Measurements from ENCODE around the gene TMEM117. TPM values are rescaled to one million over a fixed set of nuclear protein-coding genes. Genes with fewer than 3 reads are reported as not detected.

Gene TMEM117
- total and polyA plus RNA-seq, 10 of the 15 experiments (the other 5 are each of a cell fraction or from before 2014, with no cell fraction given): 3.1 to 8.2 (median 6.1) TPM

DNA sequence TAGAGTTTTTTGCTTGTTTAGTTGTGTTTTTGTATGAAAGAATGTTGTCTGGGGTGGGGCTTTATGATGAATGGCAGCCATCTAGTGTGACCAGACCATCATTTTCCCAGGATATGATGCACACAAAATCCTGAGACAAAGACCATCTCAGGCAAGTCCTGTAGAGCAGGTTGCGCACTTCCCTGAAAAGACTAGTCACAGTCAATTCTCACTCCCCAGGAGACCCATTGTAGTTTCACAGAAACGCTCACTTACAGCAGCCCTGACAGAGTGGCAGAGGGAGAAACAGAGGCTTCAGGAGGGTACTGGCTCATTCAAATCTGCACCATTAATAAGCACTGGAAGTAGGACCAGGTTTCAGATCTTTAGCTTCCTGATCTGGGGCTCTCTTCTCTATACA is 183.2 kb downstream of the TMEM117 start (continued):
- TF ChIP-seq, protein P1, sequence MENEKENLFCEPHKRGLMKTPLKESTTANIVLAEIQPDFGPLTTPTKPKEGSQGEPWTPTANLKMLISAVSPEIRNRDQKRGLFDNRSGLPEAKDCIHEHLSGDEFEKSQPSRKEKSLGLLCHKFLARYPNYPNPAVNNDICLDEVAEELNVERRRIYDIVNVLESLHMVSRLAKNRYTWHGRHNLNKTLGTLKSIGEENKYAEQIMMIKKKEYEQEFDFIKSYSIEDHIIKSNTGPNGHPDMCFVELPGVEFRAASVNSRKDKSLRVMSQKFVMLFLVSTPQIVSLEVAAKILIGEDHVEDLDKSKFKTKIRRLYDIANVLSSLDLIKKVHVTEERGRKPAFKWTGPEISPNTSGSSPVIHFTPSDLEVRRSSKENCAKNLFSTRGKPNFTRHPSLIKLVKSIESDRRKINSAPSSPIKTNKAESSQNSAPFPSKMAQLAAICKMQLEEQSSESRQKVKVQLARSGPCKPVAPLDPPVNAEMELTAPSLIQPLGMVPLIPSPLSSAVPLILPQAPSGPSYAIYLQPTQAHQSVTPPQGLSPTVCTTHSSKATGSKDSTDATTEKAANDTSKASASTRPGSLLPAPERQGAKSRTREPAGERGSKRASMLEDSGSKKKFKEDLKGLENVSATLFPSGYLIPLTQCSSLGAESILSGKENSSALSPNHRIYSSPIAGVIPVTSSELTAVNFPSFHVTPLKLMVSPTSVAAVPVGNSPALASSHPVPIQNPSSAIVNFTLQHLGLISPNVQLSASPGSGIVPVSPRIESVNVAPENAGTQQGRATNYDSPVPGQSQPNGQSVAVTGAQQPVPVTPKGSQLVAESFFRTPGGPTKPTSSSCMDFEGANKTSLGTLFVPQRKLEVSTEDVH (IDR thresholded peaks at IDR 0.05; ENCODE audit: low read depth, partially characterized antibody): no peak
- TF ChIP-seq, protein P2, sequence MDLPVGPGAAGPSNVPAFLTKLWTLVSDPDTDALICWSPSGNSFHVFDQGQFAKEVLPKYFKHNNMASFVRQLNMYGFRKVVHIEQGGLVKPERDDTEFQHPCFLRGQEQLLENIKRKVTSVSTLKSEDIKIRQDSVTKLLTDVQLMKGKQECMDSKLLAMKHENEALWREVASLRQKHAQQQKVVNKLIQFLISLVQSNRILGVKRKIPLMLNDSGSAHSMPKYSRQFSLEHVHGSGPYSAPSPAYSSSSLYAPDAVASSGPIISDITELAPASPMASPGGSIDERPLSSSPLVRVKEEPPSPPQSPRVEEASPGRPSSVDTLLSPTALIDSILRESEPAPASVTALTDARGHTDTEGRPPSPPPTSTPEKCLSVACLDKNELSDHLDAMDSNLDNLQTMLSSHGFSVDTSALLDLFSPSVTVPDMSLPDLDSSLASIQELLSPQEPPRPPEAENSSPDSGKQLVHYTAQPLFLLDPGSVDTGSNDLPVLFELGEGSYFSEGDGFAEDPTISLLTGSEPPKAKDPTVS (IDR thresholded peaks at IDR 0.05; ENCODE audit: low read depth, low read length): no peak
- no peak for TF ChIP-seq RBBP5 (conservative IDR thresholded peaks at IDR 0.05)
- no peak for TF ChIP-seq ZBED1 (IDR thresholded peaks at IDR 0.05; ENCODE audit: borderline replicate concordance)
- TF ChIP-seq WRNIP1 (IDR thresholded peaks at IDR 0.05; ENCODE audit: borderline replicate concordance, low read depth, low read length): no peak
- TF ChIP-seq FOXK2 (IDR thresholded peaks at IDR 0.05): no peak
- no peak for TF ChIP-seq NR2C2 (IDR thresholded peaks at IDR 0.05; ENCODE audit: borderline replicate concordance, control insufficient read depth, insufficient read length, low read depth)

DNA sequence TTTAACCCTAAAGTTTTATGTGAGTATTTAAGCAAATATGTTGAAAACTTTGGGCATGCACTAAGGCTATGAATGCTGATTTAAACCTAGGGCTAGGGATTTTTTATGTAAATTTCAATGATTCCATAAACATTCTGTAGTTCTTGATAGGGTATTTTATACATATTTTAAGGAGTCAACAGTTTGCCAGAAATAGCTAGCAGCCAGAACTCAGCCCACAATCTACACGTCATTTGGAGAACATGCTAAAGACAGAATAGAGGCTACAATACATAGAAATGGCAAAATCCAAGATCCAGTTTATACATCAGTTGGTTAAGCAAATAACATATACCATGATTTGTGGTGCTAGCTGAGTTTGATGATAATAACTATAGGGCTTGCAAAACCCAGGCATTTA is 184.7 kb downstream of the TMEM117 start:
- Histone ChIP-seq H3K9ac (ENCODE audit: control insufficient read depth, insufficient read depth, low read length) (no peak overlapping the region), H3K27me3 (replicated peaks in 1 of 2; ENCODE audit: control insufficient read depth in 2 of 2, insufficient read depth in 2 of 2, low read length in 1 of 2) (no peaks in the 10 kb centered on the region), H3K4me3 (no peak overlapping the region), H3K36me3 (ENCODE audit: control insufficient read depth in 2 of 2, insufficient read depth in 2 of 2, low read length in 1 of 2) (no peaks in the 10 kb centered on the region), H3K79me2 (ENCODE audit: control insufficient read depth, insufficient read depth, low read length) (no peaks in the 10 kb centered on the region), H3K9me3 (replicated peaks; ENCODE audit: control insufficient read depth, insufficient read depth, low read length) (no peaks in the 10 kb centered on the region; the same call in 2 of the 3 replicates), H3K27ac (ENCODE audit: control insufficient read depth, insufficient read depth) (no peak overlapping the region), H3K4me2 (ENCODE audit: control insufficient read depth, insufficient read depth) (no peak overlapping the region), H4K20me1 (ENCODE audit: control insufficient read depth, insufficient read depth) (no peaks in the 10 kb centered on the region), H2AFZ (ENCODE audit: control insufficient read depth, low read depth, low read length) (no peak overlapping the region), H3K4me1 (ENCODE audit: control insufficient read depth, insufficient read depth, low read length) (peaks cover 6% of the 10 kb centered on the region)
- no peak for ATAC-seq
- CTCF ChIA-PET: interaction anchor here (0.8 to 1.4 kb wide), 4 partner anchors 20 to 910 kb away, joined by 3 to 4 read pairs (median 4); no protein-coding TSS in a partner anchor
- 86% methylated on average over 1 of the region's 1 CpG for WGBS (ENCODE audit: insufficient coverage, insufficient replicate concordance, low lambda C conversion rate, missing lambda C conversion rate)
- FAIRE-seq: no peak
- intact Hi-C loops (cut with micrococcal nuclease; ENCODE audit: unreplicated experiment) (no loop called here), in situ Hi-C loops (cut with MboI) (no loop called here)
- SMC1A ChIA-PET (ENCODE audit: uncharacterized antibody, unreplicated experiment): interaction anchor here (1.1 to 1.2 kb wide), 3 partner anchors 8 to 376 kb away, joined by 3 to 4 read pairs (median 3); no protein-coding TSS in a partner anchor
- DNase-seq (ENCODE audit: low read depth, low spot score): no peak
- TF ChIP-seq, protein P3, sequence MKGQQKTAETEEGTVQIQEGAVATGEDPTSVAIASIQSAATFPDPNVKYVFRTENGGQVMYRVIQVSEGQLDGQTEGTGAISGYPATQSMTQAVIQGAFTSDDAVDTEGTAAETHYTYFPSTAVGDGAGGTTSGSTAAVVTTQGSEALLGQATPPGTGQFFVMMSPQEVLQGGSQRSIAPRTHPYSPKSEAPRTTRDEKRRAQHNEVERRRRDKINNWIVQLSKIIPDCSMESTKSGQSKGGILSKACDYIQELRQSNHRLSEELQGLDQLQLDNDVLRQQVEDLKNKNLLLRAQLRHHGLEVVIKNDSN (IDR thresholded peaks at IDR 0.05; ENCODE audit: borderline replicate concordance, extremely low read length, insufficient read depth, low read depth, low read length): no peak
- TF ChIP-seq, protein P4, sequence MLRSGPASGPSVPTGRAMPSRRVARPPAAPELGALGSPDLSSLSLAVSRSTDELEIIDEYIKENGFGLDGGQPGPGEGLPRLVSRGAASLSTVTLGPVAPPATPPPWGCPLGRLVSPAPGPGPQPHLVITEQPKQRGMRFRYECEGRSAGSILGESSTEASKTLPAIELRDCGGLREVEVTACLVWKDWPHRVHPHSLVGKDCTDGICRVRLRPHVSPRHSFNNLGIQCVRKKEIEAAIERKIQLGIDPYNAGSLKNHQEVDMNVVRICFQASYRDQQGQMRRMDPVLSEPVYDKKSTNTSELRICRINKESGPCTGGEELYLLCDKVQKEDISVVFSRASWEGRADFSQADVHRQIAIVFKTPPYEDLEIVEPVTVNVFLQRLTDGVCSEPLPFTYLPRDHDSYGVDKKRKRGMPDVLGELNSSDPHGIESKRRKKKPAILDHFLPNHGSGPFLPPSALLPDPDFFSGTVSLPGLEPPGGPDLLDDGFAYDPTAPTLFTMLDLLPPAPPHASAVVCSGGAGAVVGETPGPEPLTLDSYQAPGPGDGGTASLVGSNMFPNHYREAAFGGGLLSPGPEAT (IDR thresholded peaks at IDR 0.05; ENCODE audit: low read depth): no peak
- no peak for TF ChIP-seq EED (IDR thresholded peaks at IDR 0.05; ENCODE audit: low read depth)
- BruUV-seq (replicated peaks): no TSS peak
- RAD21 ChIA-PET (ENCODE audit: unreplicated experiment): no interaction called here
- POLR2A ChIA-PET: no interaction called here
